Transverse colon (tissue), 4 donors: ENCODE results near the gene ENTPD5. TPM values are rescaled to one million over a fixed set of nuclear protein-coding genes. Genes with fewer than 3 reads are reported as not detected.
A peak's percentile ranks its signal among the peaks of the same experiment; 100 is the strongest.

ENCODE experiments used
- DNase-seq: peaks from one replicate; pipeline ENCODE4 v3.0.0-alpha.2; 2019
- H3K27ac ChIP-seq, 4 donors: fragments of 200-600 bp; sonication (generic); 2 replicates each; pipeline ENCODE4 v1.5.1; 2016 to 2018; ENCODE audit warnings: inconsistent platforms in 4 of 4
- H3K27me3 ChIP-seq: fragments of 200-600 bp; sonication (generic); 2 replicates; pipeline ENCODE4 v1.5.1; 2017; ENCODE audit warnings: inconsistent platforms
- H3K36me3 ChIP-seq, 4 donors: fragments of 200-600 bp; sonication (generic); 2 replicates each; pipeline ENCODE4 v1.5.1; 2017 to 2019; ENCODE audit warnings: inconsistent platforms in 4 of 4
- H3K4me1 ChIP-seq, 4 donors: fragments of 200-600 bp; sonication (generic); 2 replicates each; pipeline ENCODE4 v1.5.1; 2017 to 2020; ENCODE audit warnings: inconsistent platforms in 4 of 4
- H3K4me3 ChIP-seq, 4 donors: fragments of 200-600 bp; sonication (generic); 1 replicate in 1 of 4; 2 replicates in 3 of 4; pipeline versions ENCODE4 v1.5.1 to v1.6.1; 2017 to 2019; ENCODE audit warnings: inconsistent platforms in 4 of 4
- H3K9me3 ChIP-seq, 2 donors: fragments of 200-600 bp; sonication (generic); 2 replicates each; pipeline ENCODE4 v1.5.1; 2017 to 2019; ENCODE audit warnings: inconsistent platforms in 2 of 2
- EP300 ChIP-seq: sonication (generic); formaldehyde crosslinking; IDR thresholded peaks from one replicate; pipeline ENCODE4 v1.6.1; 2017; ENCODE audit warnings: antibody characterized with exemption, low read depth
- POLR2A ChIP-seq: fragments of 450-650 bp; IDR thresholded peaks from one replicate; pipeline ENCODE4 v1.6.1; 2016; ENCODE audit warnings: antibody characterized with exemption, mild to moderate bottlenecking, moderate library complexity
- POLR2AphosphoS5 ChIP-seq, 3 donors: sonication (generic); formaldehyde crosslinking; IDR thresholded peaks; one replicate each; pipeline ENCODE4 v1.6.1; 2016; ENCODE audit warnings: antibody characterized with exemption in 3 of 3
- WGBS, 2 donors: methylation state at CpG; one replicate each; pipeline ENCODE4 v1.1.5; 2018; ENCODE audit warnings: low coverage in 1 of 2; 5-methylcytosine and 5-hydroxymethylcytosine counted together
- in situ Hi-C, 4 donors: fragments of 200-750 bp; cut with MboI; loops; one replicate each; pipeline versions ENCODE4 v1.15.0 to v1.15.1; 2017; ENCODE audit warnings: low sequenced_read_pairs in 3 of 4, low pct_ligation_motif_present in 1 of 4, low pct_unique_long_range_greater_than_20kb in 1 of 4
- intact Hi-C: fragments of 100-400 bp; cut with DNase I; formaldehyde crosslinking; loops from one replicate; pipeline ENCODE4 v1.15.1; 2023; ENCODE audit warnings: low total_unique reads
- total RNA-seq, 4 donors: library from RNA; depleted of rRNA; stranded (reverse); fragments of >200 nt; gene quantifications; one replicate each; pipeline ENCODE4 v1.1.0, GENCODE V29; 2016
- TF ChIP-seq, protein P1 (sequence below), 5 experiments: fragments of 200-600 bp in 3 of 5; fragments of 450-650 bp in 2 of 5; sonication (generic) in 3 of 5; IDR thresholded peaks; 1 replicate in 2 of 5; 2 replicates in 3 of 5; pipeline ENCODE4 v1.5.1; 2016 to 2017; ENCODE audit warnings: antibody characterized with exemption in 5 of 5, inconsistent platforms in 3 of 5, mild to moderate bottlenecking in 2 of 5, moderate library complexity in 1 of 5

Gene ENTPD5
- total RNA-seq, 4 donors from 2014 or later = 60.9 to 311 (median 219) TPM

DNA sequence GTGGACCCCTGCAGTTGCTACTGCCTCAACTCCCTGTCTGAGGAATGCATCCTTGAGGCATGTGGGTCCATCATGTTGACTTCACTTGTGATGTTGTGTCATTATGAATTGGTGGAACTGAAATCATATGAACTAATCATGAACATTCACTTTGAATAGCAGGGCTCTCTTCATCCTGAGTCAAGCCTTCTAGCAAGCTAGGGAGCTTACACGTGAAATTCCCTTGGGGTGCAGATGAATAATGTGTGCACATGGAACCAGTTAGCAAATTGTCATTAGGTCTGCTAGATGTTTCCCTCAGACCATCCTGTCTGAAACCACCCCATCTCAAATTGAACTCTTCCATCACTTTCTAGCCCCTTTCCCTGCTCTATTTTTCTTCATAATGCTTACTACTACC, 65.4 kb downstream of the ENTPD5 start:
- no peak for DNase-seq
- Histone ChIP-seq H3K9me3 (no peaks in the 10 kb centered on the region), H3K4me1 (peaks cover 0 to 16% (median 8%) of the 10 kb centered on the region in 4 donors), H3K4me3 (no peak overlapping the region), H3K36me3 (peaks cover 0 to 30% (median 14%) of the 10 kb centered on the region in 4 donors), H3K27ac (no peak overlapping the region), H3K27me3 (no peaks in the 10 kb centered on the region)
- intact Hi-C loops = no loop called here
- in situ Hi-C loops = no loop called here
- no peak for TF ChIP-seq POLR2AphosphoS5 (IDR thresholded peaks at IDR 0.05)
- TF ChIP-seq EP300 = no peak
- no peak for TF ChIP-seq POLR2A
- TF ChIP-seq, protein P1, sequence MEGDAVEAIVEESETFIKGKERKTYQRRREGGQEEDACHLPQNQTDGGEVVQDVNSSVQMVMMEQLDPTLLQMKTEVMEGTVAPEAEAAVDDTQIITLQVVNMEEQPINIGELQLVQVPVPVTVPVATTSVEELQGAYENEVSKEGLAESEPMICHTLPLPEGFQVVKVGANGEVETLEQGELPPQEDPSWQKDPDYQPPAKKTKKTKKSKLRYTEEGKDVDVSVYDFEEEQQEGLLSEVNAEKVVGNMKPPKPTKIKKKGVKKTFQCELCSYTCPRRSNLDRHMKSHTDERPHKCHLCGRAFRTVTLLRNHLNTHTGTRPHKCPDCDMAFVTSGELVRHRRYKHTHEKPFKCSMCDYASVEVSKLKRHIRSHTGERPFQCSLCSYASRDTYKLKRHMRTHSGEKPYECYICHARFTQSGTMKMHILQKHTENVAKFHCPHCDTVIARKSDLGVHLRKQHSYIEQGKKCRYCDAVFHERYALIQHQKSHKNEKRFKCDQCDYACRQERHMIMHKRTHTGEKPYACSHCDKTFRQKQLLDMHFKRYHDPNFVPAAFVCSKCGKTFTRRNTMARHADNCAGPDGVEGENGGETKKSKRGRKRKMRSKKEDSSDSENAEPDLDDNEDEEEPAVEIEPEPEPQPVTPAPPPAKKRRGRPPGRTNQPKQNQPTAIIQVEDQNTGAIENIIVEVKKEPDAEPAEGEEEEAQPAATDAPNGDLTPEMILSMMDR (IDR thresholded peaks at IDR 0.05) = no peak
- WGBS, 2 donors = 83 to 100% methylated on average over 1 of the region's 1 CpG

DNA sequence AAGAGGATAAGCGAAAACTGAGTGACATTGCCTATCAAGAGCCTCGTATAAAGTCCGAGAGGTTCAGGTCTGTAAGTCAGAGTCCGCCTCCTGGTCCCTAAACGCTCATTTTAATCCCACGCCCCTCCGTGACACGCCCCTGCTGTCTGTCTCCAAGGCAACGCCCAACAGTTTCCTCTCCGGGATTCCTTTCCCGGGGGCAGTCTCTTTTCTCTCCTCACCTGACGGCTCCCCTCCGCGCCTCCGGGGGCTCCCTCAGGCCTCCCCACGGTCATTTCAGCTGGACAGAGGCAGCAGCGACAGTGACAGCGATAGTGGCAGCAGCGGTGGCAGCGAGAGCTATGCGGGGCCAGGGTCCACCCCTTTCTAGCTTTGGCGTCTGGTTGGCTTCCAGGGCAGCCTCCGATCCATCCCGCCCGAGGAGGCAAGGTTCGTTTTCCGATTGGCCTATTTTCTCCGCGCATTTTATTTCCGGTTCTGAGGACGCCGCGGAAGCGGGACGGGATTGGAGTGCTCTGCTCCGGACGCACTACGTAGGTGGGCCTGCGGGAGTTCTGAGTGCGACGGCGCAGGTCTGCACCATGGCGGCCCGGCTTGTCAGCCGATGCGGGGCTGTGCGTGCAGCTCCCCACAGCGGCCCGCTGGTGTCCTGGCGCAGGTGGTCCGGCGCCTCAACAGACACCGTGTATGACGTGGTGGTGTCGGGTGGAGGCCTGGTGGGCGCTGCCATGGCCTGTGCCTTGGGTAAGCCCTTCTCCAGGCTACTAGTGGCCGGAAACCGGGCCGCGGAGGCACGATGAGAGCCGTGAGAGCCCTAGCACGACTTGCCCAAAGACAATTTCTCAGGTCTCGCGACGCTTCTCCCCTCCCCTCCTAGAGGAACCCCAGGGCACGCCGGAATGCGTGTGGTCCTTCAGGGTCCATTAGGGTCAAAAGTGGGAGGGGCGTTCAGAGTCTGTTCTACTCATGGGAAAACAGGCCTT, 69.0 kb downstream of the ENTPD5 start, which contains the start of the genes COQ6 and FAM161B:
TSS of gene COQ6 (plus strand) at position 551 of the 983 bp plus-strand sequence. CDS start at position 582, 31 bp downstream.
TSS of gene FAM161B (minus strand) at position 343 of the 983 bp plus-strand sequence. CDS start at position 275, 68 bp downstream.
- in situ Hi-C loops = no loop called here
- WGBS, 2 donors = 0% methylated on average over 3 to 62 of the region's 70 CpGs
- DNase-seq = peak; percentile 95
- H3K27ac ChIP-seq = peak within 1 kb of the TSS; percentile 90 to 96 (median 92)
- H3K4me1 ChIP-seq = peaks cover 0 to 26% (median 12%) of the 10 kb centered on the region in 4 donors
- no peak for TF ChIP-seq EP300
- peak; percentile 89 to 93 (median 91) for TF ChIP-seq POLR2AphosphoS5 (IDR thresholded peaks at IDR 0.05)
- TF ChIP-seq, protein P1 (IDR thresholded peaks at IDR 0.05) = peak in 2 of 5 experiments; percentile 26 to 32
- peak; percentile 93 for TF ChIP-seq POLR2A
- intact Hi-C loops = no loop called here
- no peaks in the 10 kb centered on the region for H3K9me3 ChIP-seq
- no peaks in the 10 kb centered on the region for H3K27me3 ChIP-seq
- peaks cover 0 to 9% (median under 1%) of the 10 kb centered on the region in 4 donors for H3K36me3 ChIP-seq
- H3K4me3 ChIP-seq = peak within 1 kb of the TSS; percentile 66 to 79 (median 70)

DNA sequence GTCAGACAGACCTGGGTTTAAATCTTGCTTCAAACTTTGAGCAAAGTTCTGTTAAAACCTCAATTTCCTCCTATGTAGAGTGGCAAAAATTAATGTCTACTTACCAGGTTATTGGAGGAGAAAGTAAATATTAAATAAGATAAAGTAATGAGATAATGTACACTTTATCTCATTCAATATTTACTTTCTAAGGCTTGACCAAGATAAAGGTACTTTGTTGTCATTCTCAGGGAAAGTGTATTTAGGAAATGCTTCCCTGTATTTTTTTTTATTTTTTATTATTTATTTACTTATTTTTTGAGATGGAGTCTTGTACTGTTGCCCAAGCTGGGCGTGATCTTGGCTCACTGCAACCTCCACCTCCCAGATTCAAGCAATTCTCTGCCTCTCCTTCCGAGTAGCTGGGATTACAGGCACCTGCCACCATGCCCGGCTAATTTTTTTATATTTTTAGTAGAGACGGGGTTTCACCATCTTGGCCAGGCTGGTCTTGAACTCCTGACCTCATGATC, 73.9 kb downstream of the ENTPD5 start:
- no peak overlapping the region for H3K4me3 ChIP-seq
- peaks cover 0 to 41% (median 19%) of the 10 kb centered on the region in 4 donors for H3K4me1 ChIP-seq
- H3K36me3 ChIP-seq = no peaks in the 10 kb centered on the region
- intact Hi-C loops = no loop called here
- H3K9me3 ChIP-seq = no peaks in the 10 kb centered on the region
- DNase-seq = peak; percentile 59
- TF ChIP-seq, protein P1 (IDR thresholded peaks at IDR 0.05) = no peak
- H3K27me3 ChIP-seq = no peaks in the 10 kb centered on the region
- 46 to 48% methylated on average over 4 of the region's 4 CpGs for WGBS, 2 donors
- H3K27ac ChIP-seq = peak overlapping the region; percentile 15 to 61 (median 46)
- in situ Hi-C loops = no loop called here
